ENCODE measurements around the gene LSAMP. TPM values are rescaled to one million over a fixed set of nuclear protein-coding genes. Genes with fewer than 3 reads are reported as not detected.

The LSAMP gene
- total and polyA plus RNA-seq, 4 experiments from 2014 or later = not detected

- ChIA-PET POLR2A (ENCODE audit: partially characterized antibody) (no interaction called here), CTCF (ENCODE audit: partially characterized antibody) (no interaction called here)
- H3K27ac Mint-ChIP-seq = no peak overlapping the region
Measured at GRCh38 chr3:115996420-115997108, 448.7 kb downstream of the LSAMP start.

GRCh38 chr3:115990669-115991068 is 454.6 kb downstream of the LSAMP start:
- no peaks in the 10 kb centered on the region for H3K9me3 ChIP-seq (ENCODE audit: control insufficient read depth in 1 of 2, low read length in 2 of 2)
- H3K9me3 Mint-ChIP-seq = peaks cover 0 to 2% (median 0%) of the 10 kb centered on the region in 8 donors
- no peak overlapping the region for H3K27ac ChIP-seq (ENCODE audit: low read depth, low read length)
- H3K27me3 Mint-ChIP-seq = peaks cover 0 to 3% of the 10 kb centered on the region in 2 donors
- ChIA-PET CTCF (ENCODE audit: partially characterized antibody) (no interaction called here), POLR2A (ENCODE audit: partially characterized antibody) (no interaction called here)
- intact Hi-C loops (cut with micrococcal nuclease) = no loop called here
- H3K27me3 ChIP-seq (ENCODE audit: insufficient read depth, low read length) = no peaks in the 10 kb centered on the region
- H3K4me3 ChIP-seq (ENCODE audit: low read length in 2 of 2) = no peak overlapping the region
- H3K4me1 ChIP-seq (ENCODE audit: insufficient read depth, low read length) = no peaks in the 10 kb centered on the region
- no peak for DNase-seq
- H3K27ac Mint-ChIP-seq = no peak overlapping the region
- H3K36me3 ChIP-seq (ENCODE audit: insufficient read depth, low read length) = no peaks in the 10 kb centered on the region
- no peak overlapping the region for H3K4me3 Mint-ChIP-seq
- H3K4me1 Mint-ChIP-seq = no peaks in the 10 kb centered on the region
- no peaks in the 10 kb centered on the region for H3K36me3 Mint-ChIP-seq

More at GRCh38 chr3:115996420-115997108, 448.7 kb downstream of the LSAMP start:
- H3K27me3 ChIP-seq (ENCODE audit: insufficient read depth, low read length) = no peaks in the 10 kb centered on the region
- Mint-ChIP-seq H3K27me3 (no peaks in the 10 kb centered on the region), H3K4me3 (no peak overlapping the region), H3K9me3 (peaks cover 0 to 8% (median 0%) of the 10 kb centered on the region in 8 donors), H3K36me3 (no peaks in the 10 kb centered on the region), H3K4me1 (no peaks in the 10 kb centered on the region)
- H3K27ac ChIP-seq (ENCODE audit: low read depth, low read length) = no peak overlapping the region
- H3K4me3 ChIP-seq (ENCODE audit: low read length in 2 of 2) = no peak overlapping the region
- H3K4me1 ChIP-seq (ENCODE audit: insufficient read depth, low read length) = no peaks in the 10 kb centered on the region
- intact Hi-C loops (cut with micrococcal nuclease) = no loop called here
- no peaks in the 10 kb centered on the region for H3K36me3 ChIP-seq (ENCODE audit: insufficient read depth, low read length)
- H3K9me3 ChIP-seq (ENCODE audit: control insufficient read depth in 1 of 2, low read length in 2 of 2) = no peaks in the 10 kb centered on the region
- DNase-seq = no peak

- Mint-ChIP-seq H3K4me1 (no peaks in the 10 kb centered on the region), H3K27ac (no peak overlapping the region), H3K36me3 (no peaks in the 10 kb centered on the region), H3K9me3 (peaks cover 0 to 2% (median 0%) of the 10 kb centered on the region in 8 donors), H3K4me3 (no peak overlapping the region), H3K27me3 (peaks cover 0 to 3% of the 10 kb centered on the region in 2 donors)
- ChIA-PET POLR2A (ENCODE audit: partially characterized antibody) (no interaction called here), CTCF (ENCODE audit: partially characterized antibody) (no interaction called here)
- Histone ChIP-seq H3K9me3 (ENCODE audit: control insufficient read depth in 1 of 2, low read length in 2 of 2) (no peaks in the 10 kb centered on the region), H3K4me1 (ENCODE audit: insufficient read depth, low read length) (no peaks in the 10 kb centered on the region), H3K27me3 (ENCODE audit: insufficient read depth, low read length) (no peaks in the 10 kb centered on the region), H3K4me3 (ENCODE audit: low read length in 2 of 2) (no peak overlapping the region), H3K36me3 (ENCODE audit: insufficient read depth, low read length) (no peaks in the 10 kb centered on the region), H3K27ac (ENCODE audit: low read depth, low read length) (no peak overlapping the region)
- intact Hi-C loops (cut with micrococcal nuclease) = no loop called here
- no peak for DNase-seq
Measured at GRCh38 chr3:115989684-115990421, 455.4 kb downstream of the LSAMP start.

- intact Hi-C loops (cut with micrococcal nuclease) = no loop called here
- POLR2A ChIA-PET (ENCODE audit: partially characterized antibody) = no interaction called here
- Histone ChIP-seq H3K9me3 (ENCODE audit: control insufficient read depth in 1 of 2, low read length in 2 of 2) (no peaks in the 10 kb centered on the region), H3K4me1 (ENCODE audit: insufficient read depth, low read length) (no peaks in the 10 kb centered on the region), H3K27ac (ENCODE audit: low read depth, low read length) (no peak overlapping the region), H3K36me3 (ENCODE audit: insufficient read depth, low read length) (no peaks in the 10 kb centered on the region), H3K4me3 (ENCODE audit: low read length in 2 of 2) (no peak overlapping the region), H3K27me3 (ENCODE audit: insufficient read depth, low read length) (no peaks in the 10 kb centered on the region)
- DNase-seq = no peak
- Mint-ChIP-seq H3K4me3 (no peak overlapping the region), H3K9me3 (peaks cover 0 to 2% (median under 1%) of the 10 kb centered on the region in 8 donors), H3K27me3 (peaks cover 0 to 3% of the 10 kb centered on the region in 2 donors), H3K27ac (no peak overlapping the region), H3K4me1 (no peaks in the 10 kb centered on the region), H3K36me3 (no peaks in the 10 kb centered on the region)
- CTCF ChIA-PET (ENCODE audit: partially characterized antibody) = no interaction called here
Measured at GRCh38 chr3:115986555-115987207, 458.6 kb downstream of the LSAMP start.

- H3K9me3 Mint-ChIP-seq = peaks cover 0 to 3% (median under 1%) of the 10 kb centered on the region in 8 donors
- Histone ChIP-seq H3K9me3 (ENCODE audit: control insufficient read depth in 1 of 2, low read length in 2 of 2) (no peaks in the 10 kb centered on the region), H3K27ac (ENCODE audit: low read depth, low read length) (no peak overlapping the region), H3K4me3 (ENCODE audit: low read length in 2 of 2) (no peak overlapping the region), H3K36me3 (ENCODE audit: insufficient read depth, low read length) (no peaks in the 10 kb centered on the region), H3K4me1 (ENCODE audit: insufficient read depth, low read length) (no peaks in the 10 kb centered on the region), H3K27me3 (ENCODE audit: insufficient read depth, low read length) (no peaks in the 10 kb centered on the region)
- peaks cover 0 to 4% (median 0%) of the 10 kb centered on the region in 4 donors for H3K4me1 Mint-ChIP-seq
- ChIA-PET CTCF (ENCODE audit: partially characterized antibody) (no interaction called here), POLR2A (ENCODE audit: partially characterized antibody) (no interaction called here)
- no peak overlapping the region for H3K4me3 Mint-ChIP-seq
- no peak overlapping the region for H3K27ac Mint-ChIP-seq
- intact Hi-C loops (cut with micrococcal nuclease) = no loop called here
- H3K27me3 Mint-ChIP-seq = peaks cover 0 to 1% of the 10 kb centered on the region in 2 donors
- H3K36me3 Mint-ChIP-seq = no peaks in the 10 kb centered on the region
- DNase-seq = no peak
Measured at GRCh38 chr3:115982629-115983028, 462.7 kb downstream of the LSAMP start.

GRCh38 chr3:115982108-115982507 is 463.2 kb downstream of the LSAMP start:
- no peaks in the 10 kb centered on the region for H3K27me3 ChIP-seq (ENCODE audit: insufficient read depth, low read length)
- ChIA-PET POLR2A (ENCODE audit: partially characterized antibody) (no interaction called here), CTCF (ENCODE audit: partially characterized antibody) (no interaction called here)
- no peak for DNase-seq
- no peak overlapping the region for H3K27ac ChIP-seq (ENCODE audit: low read depth, low read length)
- Mint-ChIP-seq H3K36me3 (no peaks in the 10 kb centered on the region), H3K27ac (no peak overlapping the region), H3K9me3 (peaks cover 0 to 3% (median under 1%) of the 10 kb centered on the region in 8 donors), H3K27me3 (peaks cover 0 to 1% of the 10 kb centered on the region in 2 donors), H3K4me1 (peaks cover 0 to 4% (median 0%) of the 10 kb centered on the region in 4 donors), H3K4me3 (no peak overlapping the region)
- no peaks in the 10 kb centered on the region for H3K9me3 ChIP-seq (ENCODE audit: control insufficient read depth in 1 of 2, low read length in 2 of 2)
- H3K36me3 ChIP-seq (ENCODE audit: insufficient read depth, low read length) = no peaks in the 10 kb centered on the region
- H3K4me3 ChIP-seq (ENCODE audit: low read length in 2 of 2) = no peak overlapping the region
- intact Hi-C loops (cut with micrococcal nuclease) = no loop called here
- H3K4me1 ChIP-seq (ENCODE audit: insufficient read depth, low read length) = no peaks in the 10 kb centered on the region

- no peaks in the 10 kb centered on the region for H3K36me3 Mint-ChIP-seq
- Histone ChIP-seq H3K27me3 (ENCODE audit: insufficient read depth, low read length) (no peaks in the 10 kb centered on the region), H3K36me3 (ENCODE audit: insufficient read depth, low read length) (no peaks in the 10 kb centered on the region), H3K4me3 (ENCODE audit: low read length in 2 of 2) (no peak overlapping the region), H3K27ac (ENCODE audit: low read depth, low read length) (no peak overlapping the region), H3K9me3 (ENCODE audit: control insufficient read depth in 1 of 2, low read length in 2 of 2) (no peaks in the 10 kb centered on the region), H3K4me1 (ENCODE audit: insufficient read depth, low read length) (no peaks in the 10 kb centered on the region)
- ChIA-PET CTCF (ENCODE audit: partially characterized antibody) (no interaction called here), POLR2A (ENCODE audit: partially characterized antibody) (no interaction called here)
- peaks cover 0 to 4% (median 0%) of the 10 kb centered on the region in 4 donors for H3K4me1 Mint-ChIP-seq
- H3K27ac Mint-ChIP-seq = no peak overlapping the region
- H3K9me3 Mint-ChIP-seq = peaks cover 0 to 3% (median under 1%) of the 10 kb centered on the region in 8 donors
- H3K27me3 Mint-ChIP-seq = no peaks in the 10 kb centered on the region
- H3K4me3 Mint-ChIP-seq = no peak overlapping the region
- no peak for DNase-seq
- intact Hi-C loops (cut with micrococcal nuclease) = no loop called here
Measured at GRCh38 chr3:115980709-115981108, 464.6 kb downstream of the LSAMP start.

All from CD4-positive, alpha-beta memory T cell (primary cell).